HG03139 (cell line): Measurements from ENCODE around the gene UBASH3A.

ENCODE experiments used
- ATAC-seq: cut with Tn5 transposase; IDR thresholded peaks from one replicate; pipeline ENCODE4 v1.9.1; 2021; ENCODE audit not compliant: unreplicated experiment

UBASH3A gene

GRCh38 chr21:42446531-42446930 is 42.8 kb downstream of the UBASH3A start:
- ATAC-seq, result no peak

DNA sequence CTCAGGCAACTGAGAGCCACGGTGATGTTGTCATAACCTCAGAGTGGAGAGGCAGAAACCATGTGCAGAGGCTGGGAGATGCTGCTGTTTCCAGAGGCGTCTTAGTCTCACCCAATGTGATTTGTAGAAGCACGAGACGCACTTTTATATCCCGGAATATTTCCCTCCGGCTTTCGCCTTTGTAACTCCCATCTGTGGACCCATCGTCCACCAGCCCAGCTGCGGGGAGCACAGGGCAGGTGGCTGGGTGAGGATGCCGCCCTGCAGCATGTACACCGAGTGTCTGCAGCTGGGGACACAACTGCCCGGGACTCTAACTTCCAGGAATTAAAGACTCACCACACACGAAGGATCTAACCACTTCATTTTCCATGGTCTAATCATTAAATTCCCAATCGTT is 43.5 kb downstream of the UBASH3A start:
- no peak for ATAC-seq

GRCh38 chr21:42447732-42448131 is 44.0 kb downstream of the UBASH3A start:
- ATAC-seq, result no peak

GRCh38 chr21:42448686-42449085 is 45.0 kb downstream of the UBASH3A start:
- ATAC-seq, result no peak

GRCh38 chr21:42451941-42452340 is 48.2 kb downstream of the UBASH3A start:
- no peak for ATAC-seq

DNA sequence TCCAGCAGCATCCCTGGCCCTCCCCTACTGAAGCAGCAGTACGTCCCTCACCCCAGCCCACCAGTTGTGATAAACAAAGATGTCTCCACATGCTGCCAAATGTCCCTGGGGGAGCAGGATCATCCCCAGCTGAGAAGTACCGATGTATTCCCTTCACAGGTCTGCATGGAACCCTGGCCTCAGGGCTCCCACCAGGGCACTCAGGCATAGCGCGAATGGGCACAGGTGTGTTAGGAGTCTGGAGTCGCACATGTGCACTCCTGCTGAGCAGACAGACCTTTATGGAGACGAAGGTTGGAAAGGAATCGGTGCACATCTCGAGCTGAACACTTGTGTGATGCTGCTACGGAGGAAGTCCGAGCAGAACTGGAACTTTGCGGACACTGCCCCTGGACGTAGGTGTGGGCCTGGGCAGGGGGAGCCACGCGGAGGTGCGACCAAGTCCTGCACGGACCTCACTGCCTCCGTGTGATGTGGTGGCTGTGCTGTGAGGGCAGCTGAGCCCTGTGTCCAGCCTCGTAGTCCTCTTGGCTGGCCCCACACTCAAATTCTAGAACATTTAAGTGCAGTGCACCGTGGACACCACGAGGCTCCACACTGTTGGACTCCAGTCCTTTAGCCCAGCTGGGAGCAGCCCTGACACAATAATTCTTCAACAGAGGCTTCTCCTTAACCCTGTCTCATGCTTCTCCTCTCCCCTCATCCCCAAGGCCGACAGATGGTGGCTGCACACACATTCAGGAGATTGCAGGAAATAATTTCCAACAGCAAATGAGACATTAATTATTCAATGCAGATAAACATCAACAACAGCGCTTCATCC is 48.9 kb downstream of the UBASH3A start:
- ATAC-seq, result no peak

GRCh38 chr21:42453224-42453985 is 49.7 kb downstream of the UBASH3A start:
- no peak for ATAC-seq

DNA sequence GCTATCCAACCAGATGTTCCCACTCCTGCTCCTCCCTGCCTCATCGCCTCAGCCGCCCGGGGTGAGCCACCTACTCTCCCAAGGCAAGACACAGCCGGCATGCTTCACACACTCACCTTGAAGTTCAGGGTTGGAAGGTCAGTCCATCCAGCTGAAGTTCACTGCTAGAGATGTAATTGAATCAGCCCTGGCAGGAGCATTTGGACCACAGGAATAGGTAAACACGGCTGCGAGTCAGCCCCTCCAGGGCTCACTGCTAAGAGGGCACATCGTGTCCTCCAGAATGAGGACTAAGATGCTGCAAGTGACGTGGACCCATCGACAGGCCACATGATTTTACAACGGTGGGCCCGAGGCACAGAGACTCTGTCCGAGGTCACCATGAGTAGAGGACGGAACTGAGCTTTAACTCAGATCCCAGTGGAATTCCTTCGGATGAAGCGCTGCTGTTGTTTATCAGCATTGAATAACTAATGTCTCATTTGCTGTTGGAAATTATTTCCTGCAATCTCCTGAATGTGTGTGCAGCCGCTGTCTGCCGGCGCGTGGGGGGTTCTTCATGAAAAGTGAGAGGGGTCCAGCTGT is 50.4 kb downstream of the UBASH3A start:
- ATAC-seq, result no peak

DNA sequence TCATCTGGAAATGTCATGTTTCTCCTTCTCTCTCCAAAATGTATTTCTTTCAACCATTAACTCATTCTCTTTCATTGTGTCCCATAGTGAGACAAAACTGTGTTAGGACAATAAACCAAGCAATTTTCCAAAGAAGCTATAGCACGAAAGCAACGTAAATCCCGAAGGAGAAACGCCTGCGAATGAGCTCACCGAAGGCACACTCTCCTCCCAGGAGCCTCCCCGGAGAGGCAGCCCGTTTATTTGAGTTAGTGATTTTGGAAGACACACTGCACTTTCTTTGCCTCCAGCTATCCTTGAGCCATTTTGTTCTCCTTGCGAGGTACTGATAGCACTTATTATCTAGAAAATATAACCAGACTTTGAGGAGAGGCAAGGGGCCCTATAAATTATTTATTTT is 51.1 kb downstream of the UBASH3A start:
- ATAC-seq, result no peak

DNA sequence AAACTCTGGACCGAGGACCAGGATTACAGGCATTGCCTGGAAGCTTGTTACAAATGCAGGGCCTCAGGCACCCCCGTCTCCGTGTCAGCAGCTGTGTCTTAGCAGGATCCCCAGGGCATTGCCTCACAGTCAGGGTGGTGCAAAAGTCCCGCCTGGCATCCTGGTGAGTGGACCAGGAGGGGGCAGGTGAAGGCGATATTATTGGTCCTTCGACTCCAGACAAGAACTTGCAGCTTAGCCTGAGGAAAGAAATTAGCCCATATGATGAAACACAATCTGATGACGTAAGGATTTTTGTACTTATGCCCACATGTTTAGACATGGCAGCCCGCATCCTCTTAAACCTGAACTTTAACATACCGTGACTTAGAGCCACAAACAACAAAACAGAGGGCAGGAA is 51.5 kb downstream of the UBASH3A start:
- ATAC-seq, result no peak

DNA sequence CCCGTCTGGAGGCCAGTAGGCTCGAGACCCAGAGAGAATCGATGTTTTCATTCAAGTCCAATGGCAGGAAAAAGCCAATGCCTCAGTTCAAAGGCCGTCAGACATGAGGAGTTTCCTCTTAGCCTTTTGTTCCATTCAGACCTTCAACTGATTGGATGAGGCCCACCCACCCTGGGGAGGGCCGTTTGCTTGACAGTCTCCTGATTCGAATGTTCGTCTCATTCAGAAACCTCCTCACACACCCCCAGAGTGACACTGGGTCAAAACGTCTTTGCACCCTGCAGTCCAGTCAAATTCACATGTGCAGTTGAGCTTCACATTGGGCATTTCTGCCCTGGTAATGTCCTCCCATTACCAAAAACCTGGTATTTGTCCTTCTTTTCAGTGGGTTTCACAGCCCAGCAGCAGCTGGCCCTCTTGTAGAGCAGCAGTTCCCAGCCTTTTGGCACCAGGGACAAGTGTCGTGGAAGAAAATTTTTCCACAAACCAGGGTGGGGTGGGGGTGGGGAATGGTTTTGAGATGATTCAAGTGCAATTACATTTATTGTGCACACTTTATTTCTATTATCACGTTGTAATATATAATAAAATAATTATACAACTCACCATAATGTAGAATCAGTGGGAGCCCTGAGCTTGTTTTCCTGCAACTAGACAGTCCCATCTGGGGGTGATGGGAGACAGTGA is 52.2 kb downstream of the UBASH3A start:
- no peak for ATAC-seq

GRCh38 chr21:42456457-42456856 is 52.8 kb downstream of the UBASH3A start:
- ATAC-seq, result no peak

- ATAC-seq, result no peak
Measured at GRCh38 chr21:42459082-42459460, 55.4 kb downstream of the UBASH3A start.

DNA sequence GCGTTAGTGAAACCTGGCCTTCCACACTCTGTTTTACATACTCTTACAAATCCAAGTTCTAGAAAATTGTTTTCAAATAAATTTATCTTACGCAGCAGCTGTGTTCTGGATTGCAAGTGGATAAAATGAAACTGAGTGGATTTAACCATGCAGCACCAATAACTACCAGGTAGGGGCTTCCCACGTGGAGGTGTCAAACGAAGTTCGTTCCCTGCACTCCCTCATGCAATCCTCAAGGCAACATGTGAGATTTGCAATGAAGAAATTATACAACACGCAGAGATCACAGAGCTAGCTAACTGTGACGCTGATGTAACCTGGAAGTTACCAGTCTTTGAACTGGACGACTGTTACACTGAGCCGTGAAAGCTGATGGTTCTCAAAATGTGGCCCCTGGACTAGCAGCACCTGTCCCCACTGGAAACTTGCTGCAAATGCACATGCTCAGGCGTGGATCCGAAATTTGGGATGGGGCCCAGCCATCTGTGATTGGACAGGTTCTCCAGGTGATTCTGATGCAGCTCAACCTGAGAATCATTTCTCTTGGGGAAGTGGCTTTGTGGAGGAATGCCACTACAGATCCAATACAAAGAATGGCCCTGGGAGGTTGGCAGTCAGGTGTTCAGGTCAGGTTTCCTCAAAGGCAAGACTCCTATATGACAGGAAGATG is 56.0 kb downstream of the UBASH3A start:
- no peak for ATAC-seq

GRCh38 chr21:42460391-42461184 is 56.9 kb downstream of the UBASH3A start:
- ATAC-seq, result peak; percentile 46

- no peak for ATAC-seq
Measured at GRCh38 chr21:42461185-42461520, 57.5 kb downstream of the UBASH3A start.

GRCh38 chr21:42461881-42462877 is 58.5 kb downstream of the UBASH3A start:
- ATAC-seq, result no peak

- ATAC-seq, result no peak
Measured at GRCh38 chr21:42463861-42464515, 60.3 kb downstream of the UBASH3A start.
